DND-41 (cell line): ENCODE measurements around the gene OR51B2.

Experiments used
- CTCF ChIP-seq: IDR thresholded peaks from 2 replicates; pipeline ENCODE4 v1.5.1; 2012; ENCODE audit warnings: borderline replicate concordance, low read length, moderate library complexity, mild to moderate bottlenecking; ENCODE audit not compliant: poor library complexity, severe bottlenecking; ENCODE audit errors: extremely low read depth
- EZH2 ChIP-seq: IDR thresholded peaks from 3 replicates; pipeline ENCODE4 v1.6.1; 2012; ENCODE audit warnings: borderline replicate concordance, low read depth, mild to moderate bottlenecking, moderate library complexity, low read length, inconsistent platforms; ENCODE audit not compliant: severe bottlenecking

GRCh38 chr11:5277807-5278382 lies 46.2 kb downstream of the OR51B2 start:
- no peak for TF ChIP-seq CTCF
- TF ChIP-seq EZH2 = no peak
